AG04449 (cell line): ENCODE data around the gene IKZF2.

ENCODE experiments used
- CTCF ChIA-PET: fragments of 350-600 bp; formaldehyde crosslinking; extraction: SDS; loops from one replicate; lab custom pipeline; 2021; ENCODE audit warnings: antibody characterized with exemption; lab: Yijun Ruan, JAX
- POLR2A ChIA-PET: fragments of 400-600, 350-600 bp; formaldehyde crosslinking; extraction: SDS; loops from one replicate; lab custom pipeline; 2020; ENCODE audit warnings: antibody characterized with exemption, inconsistent platforms; lab: Yijun Ruan, JAX
- DNase-seq: peaks from one replicate; pipeline ENCODE4 v3.0.0-alpha.2; 2010; ENCODE audit warnings: low read depth, low spot score
- H3K4me3 ChIP-seq: 2 replicates; pipeline ENCODE4 v1.5.1; 2011; ENCODE audit warnings: low read depth, mild to moderate bottlenecking, control low read depth, low read length
- TF ChIP-seq, protein P1 (sequence below): IDR thresholded peaks from one replicate; pipeline ENCODE4 v1.5.1; 2011; ENCODE audit warnings: mild to moderate bottlenecking, moderate library complexity, low read length, control low read depth, inconsistent platforms; ENCODE audit not compliant: insufficient read depth; ENCODE audit errors: missing control alignments

IKZF2 gene

DNA sequence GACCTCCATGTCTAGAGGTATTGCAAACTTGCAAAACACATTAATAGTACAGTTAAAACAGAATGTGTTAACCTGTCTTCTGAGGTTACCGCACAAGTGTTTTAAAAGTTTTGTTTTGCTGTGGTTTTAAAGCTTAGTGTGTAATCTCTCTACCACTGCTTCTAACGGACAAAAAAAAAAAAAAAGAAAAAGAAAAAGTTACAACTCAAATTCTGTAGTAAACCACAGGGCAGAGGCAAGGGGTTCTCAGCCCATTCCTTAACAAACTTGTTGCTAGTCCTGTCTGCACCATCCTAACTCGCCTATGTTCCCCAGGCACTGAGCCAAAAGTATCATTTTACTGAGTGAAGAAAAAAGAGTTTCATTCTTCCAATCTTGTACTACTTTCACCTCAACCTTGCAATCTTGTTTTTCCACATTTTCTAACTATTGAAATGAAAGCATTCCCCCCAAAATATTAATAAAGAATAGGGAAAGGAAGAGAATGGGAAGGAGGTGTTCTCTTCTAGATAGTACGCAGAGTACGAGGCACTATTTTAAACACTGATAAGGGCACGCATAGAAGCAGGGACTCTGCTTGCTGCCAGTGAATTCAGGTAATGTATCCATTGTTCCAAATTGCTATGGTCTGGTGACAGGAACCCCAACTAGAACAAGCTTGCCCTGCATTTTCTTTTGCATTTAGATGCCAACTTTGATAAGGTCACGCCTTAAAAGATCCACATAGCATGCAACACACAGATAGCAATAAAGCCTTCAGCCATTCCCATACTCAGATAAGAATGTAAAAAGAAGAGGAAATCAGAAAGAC lies 47.1 kb downstream of the IKZF2 start:
- ChIA-PET POLR2A (no interaction called here), CTCF (interaction anchor here (1.0 kb wide), 2 partner anchors 9 to 327 kb away, joined by 3 to 4 read pairs; no protein-coding TSS in a partner anchor)
- H3K4me3 ChIP-seq: no peak overlapping the region
- TF ChIP-seq, protein P1, sequence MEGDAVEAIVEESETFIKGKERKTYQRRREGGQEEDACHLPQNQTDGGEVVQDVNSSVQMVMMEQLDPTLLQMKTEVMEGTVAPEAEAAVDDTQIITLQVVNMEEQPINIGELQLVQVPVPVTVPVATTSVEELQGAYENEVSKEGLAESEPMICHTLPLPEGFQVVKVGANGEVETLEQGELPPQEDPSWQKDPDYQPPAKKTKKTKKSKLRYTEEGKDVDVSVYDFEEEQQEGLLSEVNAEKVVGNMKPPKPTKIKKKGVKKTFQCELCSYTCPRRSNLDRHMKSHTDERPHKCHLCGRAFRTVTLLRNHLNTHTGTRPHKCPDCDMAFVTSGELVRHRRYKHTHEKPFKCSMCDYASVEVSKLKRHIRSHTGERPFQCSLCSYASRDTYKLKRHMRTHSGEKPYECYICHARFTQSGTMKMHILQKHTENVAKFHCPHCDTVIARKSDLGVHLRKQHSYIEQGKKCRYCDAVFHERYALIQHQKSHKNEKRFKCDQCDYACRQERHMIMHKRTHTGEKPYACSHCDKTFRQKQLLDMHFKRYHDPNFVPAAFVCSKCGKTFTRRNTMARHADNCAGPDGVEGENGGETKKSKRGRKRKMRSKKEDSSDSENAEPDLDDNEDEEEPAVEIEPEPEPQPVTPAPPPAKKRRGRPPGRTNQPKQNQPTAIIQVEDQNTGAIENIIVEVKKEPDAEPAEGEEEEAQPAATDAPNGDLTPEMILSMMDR: no peak
- DNase-seq: no peak

DNA sequence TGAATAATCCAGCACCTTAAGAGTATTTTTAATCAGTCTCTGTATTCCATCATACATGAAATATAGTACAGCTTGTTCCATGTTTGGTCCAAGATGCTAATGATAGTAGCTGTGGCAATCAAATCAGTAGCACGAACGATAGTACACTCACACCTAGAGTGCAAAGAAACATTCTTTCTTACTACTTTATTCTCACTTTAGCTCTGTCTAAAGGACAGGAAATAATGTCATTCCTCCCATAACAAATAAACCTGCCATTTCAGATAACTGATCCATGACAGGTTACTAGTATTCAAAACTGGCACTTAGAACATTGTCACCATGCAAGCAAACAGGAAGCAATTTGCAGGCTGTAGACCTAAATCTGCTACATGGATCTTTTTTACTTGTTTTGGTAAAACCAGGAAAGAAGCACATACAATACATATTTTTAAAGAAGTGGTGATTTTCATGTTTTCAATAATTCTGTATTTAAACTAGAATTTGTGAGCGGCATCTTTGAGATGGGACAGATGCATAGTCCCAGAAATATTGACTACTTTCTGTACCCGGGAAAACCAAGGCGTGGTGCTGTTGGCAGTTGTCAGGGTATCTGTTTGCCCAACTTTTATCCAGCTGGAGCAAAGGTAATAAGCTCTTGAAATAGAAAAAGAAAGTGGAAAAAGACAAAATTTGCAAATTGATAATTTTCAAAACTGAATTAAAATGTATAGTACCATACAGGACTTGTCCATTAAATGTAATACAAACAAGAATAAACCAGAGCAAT lies 49.5 kb downstream of the IKZF2 start:
- CTCF ChIA-PET: no interaction called here

DNA sequence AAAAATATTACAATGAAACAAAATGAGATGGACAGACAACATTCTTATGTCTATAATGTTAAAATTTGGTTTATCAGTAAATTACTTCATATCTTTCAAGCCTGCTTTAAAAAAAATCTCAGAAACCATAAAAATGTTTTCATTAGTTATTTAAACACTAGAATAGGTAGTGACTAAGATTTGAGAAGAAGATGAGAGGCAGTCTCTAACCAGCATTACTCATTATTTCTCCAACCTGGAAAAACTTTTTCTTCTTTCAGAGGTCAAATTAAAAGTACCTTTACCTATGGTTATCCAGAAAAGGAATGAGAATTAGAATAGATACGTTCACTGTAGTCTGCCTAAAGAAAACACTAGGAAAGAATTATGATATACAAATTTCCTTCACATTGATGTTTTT lies 50.3 kb downstream of the IKZF2 start:
- ChIA-PET POLR2A (no interaction called here), CTCF (interaction anchor here (1.0 kb wide), 1 partner anchor 51 kb away, joined by 3 read pairs; no protein-coding TSS in a partner anchor)
- H3K4me3 ChIP-seq: no peak overlapping the region
- DNase-seq: no peak
- TF ChIP-seq, protein P1: no peak

More for the DNA sequence above, 49.5 kb downstream of the IKZF2 start:
- H3K4me3 ChIP-seq: no peak overlapping the region
- TF ChIP-seq, protein P1: no peak
- no peak for DNase-seq
- POLR2A ChIA-PET: no interaction called here

DNA sequence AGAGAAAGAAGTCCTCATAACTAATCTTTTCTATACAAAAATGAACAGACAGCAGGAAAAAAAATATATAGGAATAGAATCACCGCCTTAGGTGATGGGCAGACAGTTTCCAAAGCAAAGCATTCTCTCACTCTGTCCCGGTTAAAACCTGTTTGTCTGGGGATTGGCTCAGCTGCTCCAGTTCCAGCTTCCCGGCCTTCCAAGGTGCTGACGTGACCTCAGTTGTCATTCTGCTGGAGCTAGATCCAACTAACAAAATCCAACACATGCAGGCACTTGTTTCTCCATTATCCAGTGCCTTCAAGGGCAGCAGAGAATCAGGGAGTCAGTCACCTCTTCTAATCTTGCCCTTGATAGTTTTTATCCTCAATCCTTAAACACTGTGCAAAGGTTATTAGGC lies 52.8 kb downstream of the IKZF2 start:
- POLR2A ChIA-PET: no interaction called here
- DNase-seq: no peak
- no peak overlapping the region for H3K4me3 ChIP-seq
- CTCF ChIA-PET: interaction anchor here (0.8 kb wide), 1 partner anchor 20 kb away, joined by 3 read pairs; no protein-coding TSS in a partner anchor
- TF ChIP-seq, protein P1: no peak

DNA sequence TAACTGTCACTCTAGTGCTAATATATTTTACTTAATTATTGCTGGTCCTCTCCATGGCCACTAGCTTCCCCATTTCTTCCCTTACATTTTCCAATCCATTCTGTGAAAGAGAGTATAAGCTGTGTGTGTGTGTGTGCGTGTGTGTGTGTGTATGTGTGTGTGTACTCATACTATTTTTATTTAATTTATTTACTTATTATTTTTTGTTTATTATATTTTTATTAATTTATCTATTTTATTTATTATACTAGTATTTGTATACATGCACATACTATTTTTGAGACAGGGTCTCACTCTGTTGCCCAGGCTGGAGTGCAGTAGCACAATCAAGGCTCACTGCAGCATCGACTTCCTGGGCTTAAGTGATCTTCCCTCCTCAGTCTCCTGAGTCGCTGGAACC lies 59.6 kb downstream of the IKZF2 start:
- TF ChIP-seq, protein P1: no peak
- H3K4me3 ChIP-seq: no peak overlapping the region
- no peak for DNase-seq
- CTCF ChIA-PET: no interaction called here
- POLR2A ChIA-PET: no interaction called here

DNA sequence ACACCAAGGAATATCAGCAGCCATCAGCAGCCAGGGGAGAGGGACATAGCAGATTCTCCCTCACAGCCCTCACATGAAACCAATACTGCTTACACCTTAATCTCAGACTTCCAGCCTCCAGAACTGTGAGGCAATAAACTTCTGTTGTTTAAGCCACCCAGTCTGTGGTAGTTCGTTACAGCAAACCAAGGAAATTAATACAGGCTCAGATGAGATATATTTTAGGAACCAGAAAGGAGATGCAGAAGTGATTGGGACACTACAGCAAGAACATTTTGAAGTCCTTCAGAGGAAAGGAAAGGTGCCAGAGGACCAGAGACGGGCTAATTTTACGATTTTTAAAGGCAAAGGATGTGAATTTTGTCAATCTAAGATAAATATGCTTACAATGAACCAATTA lies 60.6 kb downstream of the IKZF2 start:
- no peak overlapping the region for H3K4me3 ChIP-seq
- ChIA-PET CTCF (no interaction called here), POLR2A (no interaction called here)
- TF ChIP-seq, protein P1: no peak
- no peak for DNase-seq
